Endothelial cell of umbilical vein (primary cell): ENCODE data around the gene FILIP1. TPM values are rescaled to one million over a fixed set of nuclear protein-coding genes. Genes with fewer than 3 reads are reported as not detected.

Source experiments
- BruUV-seq: library from RNA; stranded (reverse); fragments of 400-500 nt; replicated peaks from 2 replicates; lab custom pipeline; 2021; lab: Mats Ljungman, UMichigan
- CTCF ChIA-PET: fragments of 300-600, 350-600 bp; sonication (Branson Sonifier 250); formaldehyde crosslinking; loops from one replicate; lab custom pipeline; 2021; ENCODE audit warnings: antibody characterized with exemption, inconsistent platforms; lab: Charles Lee
- POLR2A ChIA-PET: fragments of 300-600, 350-600 bp; sonication (Branson Sonifier 250); formaldehyde crosslinking; loops from one replicate; lab custom pipeline; 2021; ENCODE audit warnings: antibody characterized with exemption, inconsistent platforms; lab: Charles Lee
- DNase-seq: peaks from one replicate; pipeline ENCODE4 v3.0.0-alpha.2; 2011; ENCODE audit warnings: low read depth, low spot score
- FAIRE-seq: peaks from 2 replicates; lab custom pipeline; 2011; peaks lifted over from hg19 to GRCh38; lab: Jason Lieb, UNC
- H2AFZ ChIP-seq: 2 replicates; pipeline ENCODE4 v1.6.0; 2012; ENCODE audit warnings: low read depth, low read length, control low read depth, inconsistent platforms
- H3K27ac ChIP-seq: 2 replicates; pipeline ENCODE4 v1.5.1; 2011; ENCODE audit warnings: low read depth, mild to moderate bottlenecking, control low read depth, low read length, moderate library complexity; ENCODE audit not compliant: insufficient read depth
- H3K27me3 ChIP-seq, 2 experiments: 2 replicates each; pipeline versions ENCODE4 v1.6.0 to v1.6.1; 2011; ENCODE audit warnings: low read length in 2 of 2, mixed read lengths in 1 of 2; ENCODE audit not compliant: control insufficient read depth in 2 of 2, insufficient read depth in 2 of 2
- H3K36me3 ChIP-seq, 2 experiments: 2 replicates in 1 of 2; 3 replicates in 1 of 2; pipeline ENCODE4 v1.5.1; 2011; ENCODE audit warnings: low read length in 2 of 2, mild to moderate bottlenecking in 1 of 2, moderate library complexity in 1 of 2; ENCODE audit not compliant: control insufficient read depth in 2 of 2, insufficient read depth in 2 of 2; ENCODE audit errors: extremely low read depth in 1 of 2
- H3K4me1 ChIP-seq: 3 replicates; pipeline ENCODE4 v1.5.1; 2011; ENCODE audit warnings: mild to moderate bottlenecking, low read length; ENCODE audit not compliant: control insufficient read depth, insufficient read depth; ENCODE audit errors: extremely low read depth
- H3K4me2 ChIP-seq: 2 replicates; pipeline ENCODE4 v1.6.1; 2011; ENCODE audit warnings: low read length, control low read depth, mixed read lengths; ENCODE audit not compliant: insufficient read depth
- H3K4me3 ChIP-seq, 3 experiments: fragments of 200-600 bp in 1 of 3; sonication (generic), shearing (Covaris generic) in 1 of 3; replicated peaks in 1 of 3; 2 replicates each; pipeline ENCODE4 v1.5.1; 2011 to 2016; ENCODE audit warnings: control low read depth in 3 of 3, low read length in 3 of 3, mild to moderate bottlenecking in 2 of 3, inconsistent platforms in 1 of 3, low read depth in 1 of 3, moderate library complexity in 1 of 3; ENCODE audit not compliant: insufficient read depth in 1 of 3
- H3K79me2 ChIP-seq: 2 replicates; pipeline ENCODE4 v1.6.0; 2012; ENCODE audit warnings: low read length, inconsistent platforms; ENCODE audit not compliant: control insufficient read depth, insufficient read depth
- H3K9ac ChIP-seq: replicated peaks from 2 replicates; pipeline ENCODE3; 2011; ENCODE audit warnings: low read length, control low read depth; ENCODE audit not compliant: insufficient read depth; ENCODE audit errors: extremely low read depth
- H3K9me1 ChIP-seq: replicated peaks from 3 replicates; pipeline ENCODE4 v1.6.0; 2011; ENCODE audit warnings: mild to moderate bottlenecking, low read length; ENCODE audit not compliant: control insufficient read depth, insufficient read depth; ENCODE audit errors: extremely low read depth
- H3K9me3 ChIP-seq: replicated peaks from 2 replicates; pipeline ENCODE4 v1.5.1; 2012; ENCODE audit warnings: low read length, inconsistent platforms; ENCODE audit not compliant: control insufficient read depth, insufficient read depth
- H4K20me1 ChIP-seq: replicated peaks from 2 replicates; pipeline ENCODE3; 2011; ENCODE audit warnings: mild to moderate bottlenecking, low read length; ENCODE audit not compliant: control insufficient read depth, insufficient read depth; ENCODE audit errors: extremely low read depth
- CTCF ChIP-seq, 2 donors: IDR thresholded peaks; 1 replicate in 1 of 2; 2 replicates in 1 of 2; pipeline ENCODE4 v1.5.1; 2011; ENCODE audit warnings: low read length in 2 of 2, mild to moderate bottlenecking in 2 of 2, moderate library complexity in 2 of 2, control low read depth in 1 of 2, inconsistent platforms in 1 of 2, low read depth in 1 of 2; ENCODE audit not compliant: insufficient read depth in 1 of 2; ENCODE audit errors: extremely low read depth in 1 of 2
- EZH2 ChIP-seq: IDR thresholded peaks from 2 replicates; pipeline ENCODE4 v1.6.1; 2012; ENCODE audit warnings: borderline replicate concordance, low read depth, mild to moderate bottlenecking, moderate library complexity, low read length, inconsistent platforms; ENCODE audit not compliant: severe bottlenecking
- FOS ChIP-seq: IDR thresholded peaks from 2 replicates; pipeline ENCODE4 v1.6.1; 2011; ENCODE audit warnings: mild to moderate bottlenecking, low read length, moderate library complexity, borderline replicate concordance; ENCODE audit not compliant: insufficient read depth
- GATA2 ChIP-seq: IDR thresholded peaks from 2 replicates; pipeline ENCODE4 v1.7.0; 2011; ENCODE audit warnings: low read depth, mild to moderate bottlenecking, moderate library complexity, mixed read lengths, low read length; ENCODE audit not compliant: insufficient read length, insufficient read depth
- JUN ChIP-seq: IDR thresholded peaks from 2 replicates; pipeline ENCODE4 v1.6.1; 2011; ENCODE audit warnings: borderline replicate concordance, low read depth; ENCODE audit not compliant: insufficient read length, insufficient read depth
- MAX ChIP-seq: IDR thresholded peaks from 2 replicates; pipeline ENCODE4 v1.6.1; 2011; ENCODE audit not compliant: insufficient read depth, insufficient read length
- POLR2A ChIP-seq: IDR thresholded peaks from 2 replicates; pipeline ENCODE4 v1.6.1; 2012; ENCODE audit warnings: low read depth, mild to moderate bottlenecking, control low read depth, low read length
- POLR2AphosphoS5 ChIP-seq: IDR thresholded peaks from 2 replicates; pipeline ENCODE4 v1.6.1; 2012; ENCODE audit warnings: low read depth, mild to moderate bottlenecking, control low read depth, low read length, moderate library complexity; ENCODE audit not compliant: insufficient read depth
- dilution Hi-C: fragments of 300-500 bp; cut with MboI; formaldehyde crosslinking; loops from one replicate; pipeline ENCODE4 v1.15.0; 2019; ENCODE audit warnings: low sequenced_read_pairs; ENCODE audit not compliant: extremely low pct_ligation_motif_present
- intact Hi-C: fragments of 100-400 bp; cut with micrococcal nuclease; formaldehyde crosslinking; loops from one replicate; pipeline ENCODE4 v1.10.0; 2022
- polyA plus RNA-seq, 4 experiments: library from polyadenylated mRNA; depleted of rRNA in 3 of 4; stranded (reverse) in 3 of 4; unstranded in 1 of 4; fragments of >200 nt; gene quantifications; 2 replicates each; pipeline versions ENCODE4 v1.2.1 to v1.2.3, GENCODE V29; 2011 to 2012; ENCODE audit warnings: missing spikeins in 1 of 4
- total RNA-seq: library from RNA; stranded (reverse); gene quantifications from 2 replicates; pipeline ENCODE4 v1.2.3, GENCODE V29; 2021

The FILIP1 gene
- total and polyA plus RNA-seq, 2 donors (not counting 3 experiments of a cell fraction or from before 2014, with no cell fraction given) = 2.8 to 13.7 TPM

- Histone ChIP-seq H3K9me3 (no peaks in the 10 kb centered on the region), H3K4me3 (no peak overlapping the region), H3K79me2 (no peaks in the 10 kb centered on the region), H3K4me1 (peaks cover 10% of the 10 kb centered on the region), H4K20me1 (no peaks in the 10 kb centered on the region), H3K9me1 (no peaks in the 10 kb centered on the region), H3K36me3 (no peaks in the 10 kb centered on the region), H3K9ac (no peak overlapping the region), H3K4me2 (no peak overlapping the region), H2AFZ (peak overlapping the region; percentile 42), H3K27me3 (peaks cover 0 to 1% of the 10 kb centered on the region in 2 experiments), H3K27ac (no peak overlapping the region)
- dilution Hi-C loops (no loop called here), intact Hi-C loops (no loop called here)
- TF ChIP-seq CTCF (IDR thresholded peaks at IDR 0.05; ENCODE audit: extremely low read depth in 1 of 2, insufficient read depth in 1 of 2, low read depth in 1 of 2, low read length in 2 of 2) (no peak), FOS (no peak), JUN (no peak), GATA2 (no peak), POLR2A (no peak), MAX (no peak), EZH2 (no peak), POLR2AphosphoS5 (no peak)
- BruUV-seq = no TSS peak
- ChIA-PET CTCF (interaction anchor here (1.6 kb wide), 1 partner anchor 8 kb away, joined by 5 read pairs; no protein-coding TSS in a partner anchor), POLR2A (no interaction called here)
- no peak for FAIRE-seq
- peak; percentile 27 for DNase-seq
Measured at GRCh38 chr6:75393806-75394205, 99.8 kb downstream of the FILIP1 start.
